Gastroesophageal sphincter (tissue), 4 donors: ENCODE measurements around the gene AGTRAP. TPM values are rescaled to one million over a fixed set of nuclear protein-coding genes. Genes with fewer than 3 reads are reported as not detected.

Source experiments
- ATAC-seq: fragments of 150-250 bp; one replicate; pipeline ENCODE4 v1.9.1; 2016; ENCODE audit warnings: mild to moderate bottlenecking, moderate library complexity
- H3K27ac ChIP-seq, 4 donors: fragments of 200-600 bp; sonication (generic) in 3 of 4; 1 replicate in 3 of 4; 2 replicates in 1 of 4; pipeline ENCODE4 v1.5.1; 2016 to 2019
- H3K27me3 ChIP-seq: fragments of 200-600 bp; sonication (generic); one replicate; pipeline ENCODE4 v1.5.1; 2019
- H3K36me3 ChIP-seq, 2 donors: fragments of 200-600 bp; sonication (generic); one replicate each; pipeline ENCODE4 v1.5.1; 2019; ENCODE audit warnings: control low read depth in 1 of 2
- H3K4me1 ChIP-seq, 3 donors: fragments of 200-600 bp; sonication (generic); 1 replicate in 2 of 3; 2 replicates in 1 of 3; pipeline ENCODE4 v1.5.1; 2016 to 2019; ENCODE audit warnings: control low read depth in 2 of 3
- H3K4me3 ChIP-seq, 2 donors: fragments of 200-600 bp; sonication (generic); one replicate each; pipeline ENCODE4 v1.5.1; 2019; ENCODE audit warnings: mild to moderate bottlenecking in 1 of 2, moderate library complexity in 1 of 2
- H3K9me3 ChIP-seq, 3 donors: fragments of 200-600 bp; sonication (generic); one replicate each; pipeline ENCODE4 v1.5.1; 2017 to 2019; ENCODE audit warnings: control low read depth in 2 of 3
- EP300 ChIP-seq: sonication (generic); formaldehyde crosslinking; IDR thresholded peaks from one replicate; pipeline ENCODE4 v1.6.1; 2017; ENCODE audit warnings: antibody characterized with exemption, mild to moderate bottlenecking
- POLR2A ChIP-seq, 2 donors: fragments of 450-650 bp; IDR thresholded peaks; one replicate each; pipeline ENCODE4 v1.6.1; 2017; ENCODE audit warnings: antibody characterized with exemption in 2 of 2, mild to moderate bottlenecking in 2 of 2, moderate library complexity in 1 of 2
- POLR2AphosphoS5 ChIP-seq: sonication (generic); formaldehyde crosslinking; IDR thresholded peaks from one replicate; pipeline ENCODE4 v1.6.1; 2017; ENCODE audit warnings: antibody characterized with exemption
- WGBS, 2 donors: methylation state at CpG; one replicate each; pipeline ENCODE4 v1.1.5; 2018; ENCODE audit warnings: low coverage in 1 of 2; 5-methylcytosine and 5-hydroxymethylcytosine counted together
- total RNA-seq, 4 donors: library from RNA; depleted of rRNA; stranded (reverse); fragments of >200 nt; gene quantifications; one replicate each; pipeline ENCODE4 v1.1.0, GENCODE V29; 2016
- TF ChIP-seq, protein P1 (sequence below), 4 experiments: fragments of 200-600 bp in 2 of 4; fragments of 450-650 bp in 2 of 4; sonication (generic) in 1 of 4; IDR thresholded peaks; one replicate each; pipeline ENCODE4 v1.5.1; 2017 to 2019; ENCODE audit warnings: antibody characterized with exemption in 4 of 4, mild to moderate bottlenecking in 2 of 4, moderate library complexity in 2 of 4

Gene AGTRAP
- total RNA-seq, 4 donors from 2014 or later: 32.2 to 56.4 (median 40.5) TPM

GRCh38 chr1:11729498-11730428 is 6.2 kb upstream of the AGTRAP start:
- TF ChIP-seq EP300 (no peak), POLR2A (IDR thresholded peaks at IDR 0.05) (no peak), POLR2AphosphoS5 (no peak)
- TF ChIP-seq, protein P1, sequence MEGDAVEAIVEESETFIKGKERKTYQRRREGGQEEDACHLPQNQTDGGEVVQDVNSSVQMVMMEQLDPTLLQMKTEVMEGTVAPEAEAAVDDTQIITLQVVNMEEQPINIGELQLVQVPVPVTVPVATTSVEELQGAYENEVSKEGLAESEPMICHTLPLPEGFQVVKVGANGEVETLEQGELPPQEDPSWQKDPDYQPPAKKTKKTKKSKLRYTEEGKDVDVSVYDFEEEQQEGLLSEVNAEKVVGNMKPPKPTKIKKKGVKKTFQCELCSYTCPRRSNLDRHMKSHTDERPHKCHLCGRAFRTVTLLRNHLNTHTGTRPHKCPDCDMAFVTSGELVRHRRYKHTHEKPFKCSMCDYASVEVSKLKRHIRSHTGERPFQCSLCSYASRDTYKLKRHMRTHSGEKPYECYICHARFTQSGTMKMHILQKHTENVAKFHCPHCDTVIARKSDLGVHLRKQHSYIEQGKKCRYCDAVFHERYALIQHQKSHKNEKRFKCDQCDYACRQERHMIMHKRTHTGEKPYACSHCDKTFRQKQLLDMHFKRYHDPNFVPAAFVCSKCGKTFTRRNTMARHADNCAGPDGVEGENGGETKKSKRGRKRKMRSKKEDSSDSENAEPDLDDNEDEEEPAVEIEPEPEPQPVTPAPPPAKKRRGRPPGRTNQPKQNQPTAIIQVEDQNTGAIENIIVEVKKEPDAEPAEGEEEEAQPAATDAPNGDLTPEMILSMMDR (IDR thresholded peaks at IDR 0.05): no peak
- Histone ChIP-seq H3K4me3 (no peak overlapping the region), H3K36me3 (no peaks in the 10 kb centered on the region), H3K27me3 (no peaks in the 10 kb centered on the region), H3K27ac (peak overlapping the region in 2 of 4 donors; percentile 84), H3K4me1 (peaks cover 0 to 45% (median 24%) of the 10 kb centered on the region in 3 donors), H3K9me3 (no peaks in the 10 kb centered on the region)
- 66 to 85% methylated on average over 6 to 16 of the region's 26 CpGs for WGBS, 2 donors
- ATAC-seq: no peak

GRCh38 chr1:11730429-11730891 is 5.5 kb upstream of the AGTRAP start:
- TF ChIP-seq POLR2AphosphoS5: peak; percentile 6
- TF ChIP-seq, protein P1 (IDR thresholded peaks at IDR 0.05): no peak
- Histone ChIP-seq H3K4me1 (peaks cover 0 to 52% (median 24%) of the 10 kb centered on the region in 3 donors), H3K4me3 (no peak overlapping the region), H3K36me3 (no peaks in the 10 kb centered on the region), H3K9me3 (no peaks in the 10 kb centered on the region), H3K27me3 (no peaks in the 10 kb centered on the region), H3K27ac (peak overlapping the region in 3 of 4 donors; percentile 84)
- WGBS, 2 donors: 48% methylated on average over 5 of the region's 5 CpGs; no CpG with 5 or more reads in 1 of the 2 donors
- no peak for ATAC-seq

GRCh38 chr1:11731691-11732283 is 4.1 kb upstream of the AGTRAP start:
- 2 to 3% methylated on average over 8 to 9 of the region's 17 CpGs for WGBS, 2 donors
- peaks cover 0 to 61% (median 24%) of the 10 kb centered on the region in 3 donors for H3K4me1 ChIP-seq

GRCh38 chr1:11733306-11733705 is 2.6 kb upstream of the AGTRAP start:
- ATAC-seq: no peak
- H3K36me3 ChIP-seq: no peaks in the 10 kb centered on the region
- no peak for TF ChIP-seq EP300
- TF ChIP-seq, protein P1 (IDR thresholded peaks at IDR 0.05): no peak
- no peak for TF ChIP-seq POLR2A (IDR thresholded peaks at IDR 0.05)
- TF ChIP-seq POLR2AphosphoS5: no peak
- H3K9me3 ChIP-seq: no peaks in the 10 kb centered on the region
- no peak overlapping the region for H3K4me3 ChIP-seq
- peak overlapping the region in 3 of 4 donors; percentile 39 to 84 (median 84) for H3K27ac ChIP-seq
- 82 to 100% methylated on average over 1 to 3 of the region's 3 CpGs for WGBS, 2 donors
- H3K27me3 ChIP-seq: no peaks in the 10 kb centered on the region
- H3K4me1 ChIP-seq: peaks cover 0 to 76% (median 29%) of the 10 kb centered on the region in 3 donors

More at GRCh38 chr1:11731691-11732283, 4.1 kb upstream of the AGTRAP start:
- TF ChIP-seq, protein P1 (IDR thresholded peaks at IDR 0.05): no peak
- TF ChIP-seq POLR2AphosphoS5: peak; percentile 74
- Histone ChIP-seq H3K36me3 (no peaks in the 10 kb centered on the region), H3K4me3 (peak overlapping the region; percentile 45 to 49), H3K27ac (peak overlapping the region; percentile 30 to 84 (median 84)), H3K9me3 (no peaks in the 10 kb centered on the region), H3K27me3 (no peaks in the 10 kb centered on the region)
- peak; percentile 66 for ATAC-seq
